HG03432 (cell line): ENCODE data around the gene ZNF469.

ENCODE experiments used
- ATAC-seq: cut with Tn5 transposase; IDR thresholded peaks from one replicate; pipeline ENCODE4 v1.9.1; 2021; ENCODE audit warnings: mild to moderate bottlenecking, moderate library complexity; ENCODE audit not compliant: unreplicated experiment

ZNF469 gene

DNA sequence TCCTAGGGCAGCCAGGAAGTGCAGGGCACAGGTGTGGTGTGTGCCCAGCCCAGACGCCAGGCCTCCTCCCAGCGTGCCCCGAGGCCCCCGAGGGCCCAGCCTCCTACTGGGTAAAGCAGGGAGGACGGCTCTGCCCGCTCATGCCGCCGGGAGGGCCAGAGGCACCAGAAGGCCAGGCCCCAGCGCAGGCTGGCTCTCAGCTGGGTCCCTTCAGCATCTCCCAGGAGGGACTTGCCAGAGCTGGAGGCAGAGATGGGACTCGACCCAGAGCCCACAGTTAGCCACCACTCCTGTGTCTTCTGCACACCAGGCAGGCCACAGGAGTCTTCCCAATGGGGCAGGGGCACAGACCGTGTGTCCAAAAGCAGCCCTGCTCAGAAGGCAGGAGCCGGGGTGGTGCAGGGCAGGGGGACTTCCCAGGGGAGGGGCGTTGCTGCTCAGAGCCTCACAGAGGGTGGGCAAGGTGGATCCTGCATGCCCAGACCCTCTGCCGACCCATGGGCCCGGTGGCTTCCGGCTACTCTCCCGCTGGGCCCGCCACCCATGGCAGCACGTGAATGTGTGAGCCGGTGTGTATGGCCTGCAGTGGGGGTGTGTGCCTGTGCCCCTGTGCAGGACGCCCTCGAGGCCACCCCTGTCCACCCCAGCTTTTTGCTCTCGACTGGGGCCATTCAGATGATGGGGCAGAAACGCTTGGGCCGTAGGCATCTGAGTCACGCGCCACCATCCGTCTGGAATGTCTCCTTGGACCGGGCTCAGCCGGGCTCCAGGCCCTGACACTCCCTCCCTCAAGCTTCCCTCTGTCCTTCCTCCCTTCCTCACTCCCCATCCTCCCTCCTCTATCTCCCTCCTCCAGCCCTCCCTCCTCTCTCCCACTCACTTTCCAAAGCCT is 5.7 kb upstream of the ZNF469 start:
- ATAC-seq: no peak

DNA sequence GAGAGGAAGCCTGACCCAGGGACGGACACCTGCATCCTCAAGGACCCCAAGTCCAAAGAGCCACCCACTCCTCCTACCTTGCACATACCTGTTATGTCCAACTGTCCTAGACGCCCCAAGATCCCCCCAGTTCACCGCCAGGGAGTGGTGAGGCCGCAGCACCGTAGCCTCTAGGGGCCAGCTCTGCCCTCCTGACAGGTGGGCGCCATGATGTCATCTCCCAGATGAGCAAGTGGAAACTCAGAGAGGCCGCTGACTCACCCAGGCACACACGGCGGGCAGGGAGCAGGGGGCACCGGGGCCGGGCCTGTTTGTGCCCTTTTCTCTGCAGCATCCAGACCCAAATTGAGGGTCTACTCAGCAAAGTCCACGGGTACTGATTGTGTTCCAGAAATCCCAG is 4.8 kb upstream of the ZNF469 start:
- ATAC-seq: no peak

DNA sequence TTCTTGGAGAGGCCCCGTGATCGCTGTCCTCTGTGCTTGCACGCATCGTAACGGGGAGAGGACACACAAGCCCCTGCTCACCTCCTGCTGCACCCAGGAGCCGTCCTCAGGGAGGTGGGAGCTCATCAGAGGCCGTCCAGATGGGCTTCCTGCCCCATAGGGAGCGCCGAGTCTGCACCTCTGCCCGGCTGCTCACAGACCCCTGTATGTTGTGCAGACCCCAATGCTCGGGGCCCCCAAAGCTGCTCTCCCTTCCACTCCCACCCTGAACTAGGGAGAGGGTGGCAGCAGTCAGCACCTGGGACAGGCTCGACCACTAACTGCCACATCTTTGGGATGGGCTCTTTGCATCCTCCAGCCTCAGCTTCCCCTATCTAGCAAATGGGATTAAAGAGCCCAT is 4.4 kb upstream of the ZNF469 start:
- ATAC-seq: no peak

DNA sequence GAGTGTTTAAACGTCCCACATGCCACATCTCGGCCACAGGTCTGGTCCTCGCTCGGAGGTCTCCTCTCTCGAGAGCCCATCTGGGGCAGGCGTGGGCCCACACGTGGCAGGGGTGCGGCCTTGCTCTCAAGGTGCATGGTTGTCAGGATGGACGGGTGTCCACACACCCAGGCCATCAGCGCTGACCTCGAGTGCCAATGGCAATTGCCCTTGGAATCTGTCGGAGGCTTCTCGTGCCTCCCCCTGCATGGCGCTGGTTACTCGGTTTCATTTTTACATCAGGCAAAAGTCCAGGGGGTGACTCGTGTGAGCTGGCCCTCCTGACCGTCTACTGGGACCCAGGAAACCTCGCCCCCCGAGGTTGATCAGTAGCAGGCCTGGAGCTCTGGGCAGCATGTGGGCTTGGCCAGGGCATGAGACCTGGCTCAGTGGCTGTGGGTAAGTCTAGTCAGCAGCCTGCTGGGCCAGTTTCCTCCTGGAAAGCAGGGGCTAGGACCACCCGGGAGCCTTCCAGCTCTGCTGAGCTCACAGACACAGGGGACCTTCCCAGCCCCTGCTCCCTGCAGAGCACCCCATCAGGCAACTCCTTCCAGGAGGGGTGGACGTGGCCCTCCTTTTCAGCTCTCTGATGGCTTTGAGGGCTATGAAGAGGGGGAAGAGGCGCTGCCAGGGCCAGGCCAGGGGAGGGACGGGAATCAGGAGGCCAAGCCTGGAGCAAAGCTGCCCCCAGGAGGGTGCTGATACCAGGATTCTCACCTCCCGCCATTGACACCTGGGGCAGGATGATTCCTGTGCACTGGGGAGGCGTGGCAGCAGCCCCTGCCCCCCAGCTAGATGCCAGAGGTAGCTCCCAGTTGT is 3.7 kb upstream of the ZNF469 start:
- ATAC-seq: no peak

DNA sequence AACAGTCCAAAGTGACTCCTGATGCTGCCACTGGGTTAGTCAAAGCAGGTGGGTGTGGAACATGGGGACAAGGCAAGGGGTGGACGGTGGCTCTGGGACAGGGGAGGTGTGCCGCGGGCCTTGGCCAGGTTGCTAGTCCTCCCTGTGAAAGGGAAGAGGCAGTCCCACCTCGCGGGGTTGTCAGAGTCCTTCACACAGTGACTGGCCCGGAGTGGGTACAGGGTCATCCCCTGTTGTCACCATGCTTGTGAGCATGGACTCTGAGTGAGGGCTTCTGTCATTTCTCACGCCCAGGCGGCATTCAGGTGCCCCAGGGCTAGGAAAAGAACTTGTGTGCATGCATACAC is 3.1 kb upstream of the ZNF469 start:
- no peak for ATAC-seq

DNA sequence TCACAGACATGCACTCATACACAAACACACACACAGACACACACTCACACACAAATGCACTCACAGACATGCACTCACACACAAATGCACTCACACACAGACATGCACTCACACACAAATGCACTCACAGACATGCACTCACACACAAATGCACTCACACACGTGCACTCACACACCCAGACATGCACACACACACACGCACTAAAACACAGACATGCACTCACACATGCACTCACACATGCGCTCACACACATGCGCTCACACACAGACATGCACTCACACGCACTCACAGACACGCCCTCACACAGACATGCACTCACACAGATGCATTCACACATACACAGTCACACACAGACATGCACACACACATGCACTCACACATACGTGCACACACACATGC is 2.7 kb upstream of the ZNF469 start:
- no peak for ATAC-seq

DNA sequence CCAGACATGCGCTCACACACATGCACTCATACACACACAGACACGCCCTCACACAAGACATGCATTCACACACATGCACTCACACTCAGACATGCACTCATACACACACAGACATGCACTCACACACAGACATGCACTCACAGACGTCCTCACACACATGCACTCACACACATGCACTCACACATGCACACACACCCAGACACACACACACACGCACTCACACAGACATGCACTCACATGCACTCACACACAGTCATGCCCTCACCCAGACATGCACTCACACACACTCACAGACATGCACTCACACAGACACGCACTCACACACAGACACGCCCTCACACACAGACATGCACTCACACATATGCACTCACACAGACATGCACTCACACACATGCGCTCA is 2.1 kb upstream of the ZNF469 start:
- no peak for ATAC-seq

DNA sequence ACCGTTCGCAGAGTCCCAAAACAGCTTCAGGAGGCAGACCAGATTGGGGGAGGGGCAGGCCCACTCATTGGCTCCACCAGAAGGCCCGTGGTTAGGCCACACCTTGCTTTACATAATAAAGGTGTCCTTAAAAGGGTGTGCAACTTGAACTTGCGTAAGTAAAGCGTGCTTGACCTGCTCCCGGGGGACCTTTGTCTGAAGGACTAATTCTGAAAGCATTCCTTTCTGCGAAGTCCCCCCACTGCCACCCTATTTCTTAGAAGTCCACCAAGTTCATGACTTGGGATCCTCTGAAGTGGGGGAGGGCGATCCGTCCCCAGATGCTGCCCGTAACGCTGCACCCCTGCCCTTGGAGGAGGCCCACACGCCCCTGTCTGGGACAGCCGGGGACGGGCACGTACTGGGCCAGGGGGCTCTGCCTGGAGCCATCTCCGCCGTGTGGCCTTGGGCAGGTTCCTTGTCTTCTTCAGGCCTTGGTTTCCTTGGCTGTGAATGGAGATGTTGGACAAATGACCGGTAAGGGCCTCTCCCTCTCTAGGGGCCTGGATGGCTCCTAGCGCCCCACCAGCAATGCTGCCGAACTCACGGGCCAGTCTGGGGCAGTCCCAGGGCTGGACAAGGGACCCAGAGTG is 823 bp upstream of the ZNF469 start:
- no peak for ATAC-seq

DNA sequence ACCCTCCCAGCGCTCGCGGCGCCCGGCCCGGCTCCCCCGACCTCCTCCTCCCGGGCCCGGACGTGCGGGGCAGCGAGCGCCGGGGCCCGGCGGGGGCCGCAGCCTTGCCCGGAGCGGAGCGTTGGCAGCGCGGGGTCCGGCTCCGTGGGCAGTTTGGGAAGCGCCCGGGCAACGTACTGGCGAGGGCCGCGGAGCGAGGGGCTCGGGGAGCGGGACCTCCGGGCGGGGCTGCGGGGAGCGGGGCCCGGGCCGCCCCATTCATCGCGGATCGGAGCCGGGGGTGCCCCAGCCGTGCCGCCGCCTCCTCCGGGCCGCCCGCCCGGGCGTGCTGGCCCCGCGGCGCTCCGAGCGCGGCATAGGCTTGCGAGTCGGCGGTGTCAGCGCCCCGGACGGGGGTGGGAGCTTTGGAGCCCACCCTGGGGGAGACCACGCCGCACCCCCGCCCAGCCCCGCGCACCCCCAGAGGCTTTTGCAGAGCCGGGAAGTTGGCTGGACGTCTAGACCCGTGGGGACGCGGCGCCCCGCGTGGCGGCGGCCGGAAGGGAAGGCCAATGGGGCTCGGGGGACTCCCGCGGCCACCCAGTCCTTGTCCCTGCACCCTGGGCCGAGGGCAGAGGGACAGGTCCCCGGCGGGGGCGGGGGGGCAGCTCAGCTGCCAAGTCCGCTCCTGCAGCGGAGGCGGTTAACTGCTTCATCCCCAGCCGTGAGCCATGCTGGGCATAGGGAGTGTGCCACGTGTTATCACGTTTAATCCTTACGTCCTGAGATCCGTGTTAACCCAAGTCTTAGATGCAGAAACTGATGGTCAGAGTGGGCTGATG is 852 bp downstream of the ZNF469 start:
- no peak for ATAC-seq

DNA sequence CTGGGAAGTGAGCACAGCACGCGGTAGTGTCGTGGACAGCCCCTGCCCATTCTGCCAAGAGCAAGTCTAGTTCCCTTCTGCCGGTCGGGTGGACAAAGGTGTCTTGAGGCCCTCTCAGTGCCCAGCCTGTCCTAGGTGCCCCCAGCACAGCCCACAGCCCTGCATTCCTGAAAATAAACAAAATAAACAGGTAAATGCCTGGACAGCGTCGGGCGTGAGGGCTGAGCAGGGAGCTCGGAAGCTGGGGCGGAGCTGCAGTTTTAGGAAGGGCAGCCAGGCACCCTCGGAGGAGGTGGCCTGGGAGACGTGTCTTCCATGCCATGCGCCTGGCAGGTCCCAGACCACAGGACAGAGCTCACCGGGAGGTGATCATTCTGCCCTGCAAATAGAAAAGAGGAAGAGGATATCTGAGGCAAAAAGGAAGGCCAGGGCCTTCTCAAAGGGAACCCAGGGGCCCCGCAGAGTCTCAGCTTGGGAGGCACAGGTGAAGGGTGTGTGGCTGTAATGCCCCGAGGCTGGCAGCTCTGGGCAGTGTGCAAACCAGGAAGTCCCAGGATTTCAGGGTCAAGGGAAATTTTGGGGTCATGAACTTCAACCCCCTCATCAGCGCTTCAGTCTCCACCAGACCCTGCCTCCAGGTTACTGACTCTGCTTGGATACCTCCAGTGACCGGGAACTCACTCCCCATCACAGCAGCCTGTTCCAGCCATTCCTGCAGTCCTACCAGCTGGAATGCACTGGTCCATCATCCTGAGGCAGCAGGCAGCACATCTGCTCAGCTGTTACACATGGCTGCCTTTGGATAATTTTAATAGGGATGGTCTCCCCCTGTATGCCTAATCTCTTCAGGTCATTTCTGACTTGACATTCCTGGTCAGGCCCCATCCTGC is 1.7 kb downstream of the ZNF469 start:
- ATAC-seq: no peak

DNA sequence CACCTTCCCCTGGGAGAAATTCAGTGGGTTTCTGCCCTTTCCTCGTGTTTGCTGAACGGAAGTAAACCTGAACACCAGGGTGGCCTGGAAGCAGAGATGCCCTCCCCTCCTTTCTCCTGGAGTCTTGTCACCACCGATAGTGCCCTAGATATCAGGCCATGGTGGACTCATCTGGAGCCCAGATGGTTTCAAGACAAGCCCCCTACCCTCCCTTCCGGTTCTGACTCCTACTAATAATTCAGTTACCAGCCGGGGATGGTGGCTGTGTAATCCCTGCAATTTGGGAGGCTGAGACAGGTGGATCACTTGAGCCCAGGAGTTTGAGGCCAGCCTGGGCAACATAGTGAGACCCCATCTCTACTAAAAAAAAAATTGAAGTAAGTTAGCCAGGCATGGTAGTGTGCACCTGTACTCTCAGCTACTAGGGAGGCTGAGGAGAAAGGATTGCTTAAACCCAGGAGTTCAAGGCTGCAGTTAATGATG is 2.4 kb downstream of the ZNF469 start:
- ATAC-seq: no peak

DNA sequence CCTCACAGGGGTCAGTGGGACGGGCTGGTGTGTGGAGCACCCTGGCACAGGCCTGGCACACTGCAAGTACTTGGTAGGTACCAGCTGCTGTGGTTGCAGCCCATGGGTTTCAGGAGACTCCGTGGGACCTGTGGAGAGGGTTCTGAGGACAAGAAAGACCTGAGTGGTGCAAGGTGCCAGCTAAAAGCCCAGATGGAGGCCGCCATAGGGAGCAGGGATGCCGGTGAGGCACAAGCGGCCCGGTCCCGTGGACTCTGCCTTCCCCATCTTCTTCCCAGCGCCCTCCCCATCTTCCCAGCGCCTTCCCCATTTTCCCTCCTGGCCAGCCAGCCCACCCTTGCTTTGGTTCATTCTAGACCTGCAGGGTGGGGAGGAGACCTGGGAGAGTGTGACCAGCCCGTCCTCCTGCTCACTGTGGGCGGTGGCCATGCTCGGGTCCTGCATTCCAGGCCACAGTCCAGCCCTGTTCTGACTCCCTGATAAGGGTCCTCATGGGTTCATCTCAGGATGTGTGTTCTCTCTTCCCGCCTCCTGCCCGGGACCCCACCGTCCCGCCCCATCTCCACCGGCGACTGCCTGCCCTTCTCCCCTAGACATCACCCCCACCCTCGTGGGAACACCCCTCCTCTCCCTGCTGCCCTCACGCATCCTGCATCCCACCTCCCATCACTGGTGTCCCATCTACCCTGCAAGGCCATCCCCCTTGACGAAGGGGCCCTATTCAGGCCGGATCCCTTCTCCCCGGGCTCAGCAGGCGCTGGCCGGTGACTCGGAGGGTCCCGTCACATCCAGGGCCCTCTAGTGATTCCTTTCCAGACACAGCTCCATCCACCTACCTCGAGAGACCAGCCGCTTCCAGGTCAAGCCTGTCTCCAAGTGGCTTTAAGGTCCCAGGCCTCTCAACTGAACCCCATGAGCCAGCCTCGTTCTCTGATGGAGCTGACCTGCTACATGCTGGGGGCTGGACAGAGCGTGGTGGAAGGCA is 3.4 kb downstream of the ZNF469 start:
- ATAC-seq: no peak

DNA sequence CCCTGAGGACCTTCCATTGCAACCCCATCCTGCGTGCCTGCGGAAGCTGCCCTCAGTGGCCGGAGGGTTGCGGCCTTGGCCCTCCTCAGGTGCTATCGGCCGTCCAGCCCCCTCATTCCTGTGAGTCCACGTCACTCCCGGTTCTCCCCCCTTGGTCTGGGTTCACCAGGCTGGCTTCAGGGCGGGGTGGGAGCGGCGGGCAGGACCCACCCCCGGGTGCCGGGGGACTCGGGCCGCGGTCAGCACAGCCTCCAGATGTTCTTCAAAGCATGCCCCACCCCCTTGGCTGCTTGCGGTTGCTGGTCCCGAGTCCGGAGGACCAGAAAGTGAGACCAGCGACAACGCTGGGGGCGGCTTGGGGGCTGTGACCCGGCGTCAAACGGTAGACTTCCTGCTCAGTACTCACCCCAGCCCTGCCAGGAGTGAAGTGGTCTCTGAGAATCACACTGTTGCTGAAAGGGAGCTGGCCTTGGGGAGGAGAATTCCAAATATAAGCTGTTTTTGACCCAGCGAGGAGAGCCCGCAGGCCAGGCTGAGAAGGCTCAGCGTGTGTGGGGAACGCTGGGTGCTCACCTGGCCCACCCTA is 4.5 kb downstream of the ZNF469 start:
- no peak for ATAC-seq

DNA sequence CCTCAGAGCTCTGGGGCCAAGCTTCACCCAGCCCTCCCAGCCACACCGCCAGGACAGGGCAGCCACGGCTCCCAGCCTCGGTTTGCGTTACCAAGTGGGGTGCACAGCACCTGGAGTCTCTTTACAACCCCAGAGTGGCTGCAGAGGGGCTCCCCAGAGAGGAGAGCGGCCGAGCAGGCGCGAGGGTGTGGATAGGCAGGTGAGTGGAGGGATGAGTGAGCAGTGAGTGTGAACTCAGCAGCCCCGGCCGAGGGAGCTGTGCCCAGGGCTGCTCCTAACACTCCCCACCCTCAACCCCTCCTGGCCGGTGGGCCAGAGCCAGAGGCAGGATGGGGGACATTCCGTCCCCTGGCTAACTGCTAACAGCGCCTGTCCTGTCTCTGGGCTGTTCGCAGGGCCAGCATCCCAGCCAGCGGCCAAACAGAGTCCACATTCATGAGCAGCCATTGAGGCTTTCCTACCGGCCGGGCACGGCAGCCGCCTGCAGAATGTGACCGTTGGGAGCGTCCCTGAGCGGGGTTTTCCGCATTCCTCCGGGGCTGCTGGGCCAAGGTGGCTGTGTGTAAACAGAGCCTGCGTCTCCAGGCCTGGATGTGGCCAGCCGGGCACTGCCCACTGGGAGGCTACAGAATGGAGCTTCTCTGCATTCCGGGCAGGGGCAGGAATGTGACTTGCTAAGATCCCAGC is 5.3 kb downstream of the ZNF469 start:
- no peak for ATAC-seq

DNA sequence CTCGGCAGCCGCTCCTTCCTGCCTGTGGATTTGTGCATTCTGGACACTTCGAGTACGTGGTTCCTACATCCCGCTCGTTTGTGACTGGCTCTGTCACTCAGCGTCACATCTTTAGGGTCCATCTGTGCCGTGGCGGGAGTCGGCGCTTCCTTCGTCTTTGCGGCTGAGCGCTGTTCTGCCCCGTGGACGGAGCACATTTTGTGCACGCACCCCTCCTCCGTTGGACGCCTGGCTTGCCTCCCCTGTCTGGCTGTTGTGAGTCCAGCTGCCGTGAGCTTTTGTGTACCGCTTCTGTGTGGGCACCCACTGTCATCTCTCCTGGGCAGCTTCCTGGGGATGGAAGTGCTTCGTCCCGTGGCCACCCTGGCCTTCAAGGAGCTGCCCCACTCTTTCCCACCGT is 6.4 kb downstream of the ZNF469 start:
- ATAC-seq: no peak

DNA sequence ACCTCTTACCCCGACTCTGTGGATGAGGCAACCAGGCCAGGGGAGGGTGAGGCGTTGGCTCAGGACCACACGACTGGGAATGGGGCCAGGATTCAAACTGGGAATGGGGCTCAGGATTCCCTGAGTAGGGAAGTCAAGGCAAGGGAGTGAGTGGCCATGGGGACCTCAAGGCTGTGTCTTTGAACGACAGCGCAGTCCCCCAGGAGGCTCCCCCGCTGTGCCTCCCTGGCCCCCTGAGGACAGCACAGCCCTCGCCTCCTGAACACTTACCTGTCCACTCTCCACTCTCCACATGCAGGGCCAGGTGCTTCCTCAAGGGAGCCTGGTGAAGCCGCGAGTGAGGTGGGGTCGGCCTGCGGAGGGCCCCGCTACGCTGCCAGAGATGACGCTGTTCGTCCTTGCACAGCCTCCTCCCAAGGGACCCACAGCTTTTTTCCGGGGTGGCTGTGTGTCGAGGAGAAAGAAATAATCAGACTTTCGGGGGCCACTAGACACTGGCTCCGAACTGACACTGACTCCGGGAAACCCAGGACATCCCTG is 6.9 kb downstream of the ZNF469 start:
- ATAC-seq: no peak

DNA sequence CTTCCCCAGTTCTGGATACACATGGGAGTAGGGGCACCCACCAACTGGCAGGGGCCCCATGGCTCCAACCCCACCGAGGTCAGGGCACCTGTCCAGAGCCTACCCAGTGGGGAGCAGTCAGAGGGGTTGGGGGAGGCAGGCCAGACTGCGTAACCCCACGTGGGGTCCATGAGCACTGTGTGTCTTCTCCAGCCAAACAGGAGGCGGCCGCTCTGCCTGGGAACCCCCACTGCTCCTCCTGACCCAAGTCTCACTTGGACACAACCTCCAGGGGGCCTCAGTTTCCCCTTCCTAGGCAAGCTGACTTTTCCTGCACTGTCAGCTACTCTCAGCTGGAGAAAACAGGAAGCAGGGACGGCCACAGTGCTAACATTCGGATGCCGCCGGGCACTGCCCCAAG is 7.5 kb downstream of the ZNF469 start:
- no peak for ATAC-seq
